H9 (cell line): ENCODE results near the gene SLC39A7. TPM values are rescaled to one million over a fixed set of nuclear protein-coding genes. Genes with fewer than 3 reads are reported as not detected.

Experiments
- DNase-seq: peaks from one replicate; pipeline ENCODE4 v3.0.0-alpha.2; 2017
- H2AFZ ChIP-seq: one replicate; pipeline ENCODE4 v1.6.1; 2013; ENCODE audit warnings: mild to moderate bottlenecking, low read length, control low read depth, moderate library complexity
- H2AK5ac ChIP-seq: 2 replicates; pipeline ENCODE4 v1.6.1; 2013; ENCODE audit warnings: low read length, control low read depth, mixed read lengths; ENCODE audit not compliant: insufficient read length
- H2BK120ac ChIP-seq: one replicate; pipeline ENCODE4 v1.6.1; 2013; ENCODE audit warnings: low read depth, mild to moderate bottlenecking, low read length, control low read depth, inconsistent platforms; ENCODE audit not compliant: poor library complexity, severe bottlenecking
- H2BK12ac ChIP-seq: 2 replicates; pipeline ENCODE4 v1.6.1; 2013; ENCODE audit warnings: low read length, control low read depth, mixed read lengths, low read depth; ENCODE audit not compliant: insufficient read length
- H2BK15ac ChIP-seq: 2 replicates; pipeline ENCODE4 v1.6.1; 2013; ENCODE audit warnings: low read depth, low read length, control low read depth
- H2BK20ac ChIP-seq: one replicate; pipeline ENCODE4 v1.6.1; 2013; ENCODE audit warnings: low read depth, mild to moderate bottlenecking, low read length, control low read depth, inconsistent platforms; ENCODE audit not compliant: poor library complexity, severe bottlenecking
- H2BK5ac ChIP-seq: 2 replicates; pipeline ENCODE4 v1.6.1; 2013; ENCODE audit warnings: low read length, control low read depth, mixed read lengths; ENCODE audit not compliant: insufficient read length
- H3K14ac ChIP-seq: 2 replicates; pipeline ENCODE4 v1.6.1; 2013; ENCODE audit warnings: low read length, control low read depth; ENCODE audit not compliant: insufficient read depth
- H3K18ac ChIP-seq: 2 replicates; pipeline ENCODE4 v1.6.1; 2013; ENCODE audit warnings: low read depth, mild to moderate bottlenecking, mixed read lengths, low read length, control low read depth; ENCODE audit not compliant: insufficient read length
- H3K23ac ChIP-seq: 2 replicates; pipeline ENCODE4 v1.6.1; 2013; ENCODE audit warnings: low read length, control low read depth, mixed read lengths, low read depth; ENCODE audit not compliant: insufficient read length
- H3K23me2 ChIP-seq: 2 replicates; pipeline ENCODE4 v1.6.1; 2013; ENCODE audit warnings: low read depth, mild to moderate bottlenecking, mixed read lengths, low read length, control low read depth; ENCODE audit not compliant: insufficient read length, poor library complexity, severe bottlenecking
- H3K27ac ChIP-seq: 2 replicates; pipeline ENCODE4 v1.5.1; 2013; ENCODE audit warnings: low read length, control low read depth, mixed read lengths, low read depth; ENCODE audit not compliant: insufficient read length
- H3K27me3 ChIP-seq: 2 replicates; pipeline ENCODE4 v1.6.1; 2013; ENCODE audit warnings: low read length, control low read depth, inconsistent platforms; ENCODE audit not compliant: insufficient read depth
- H3K4ac ChIP-seq: 2 replicates; pipeline ENCODE4 v1.6.1; 2013; ENCODE audit warnings: low read depth, mild to moderate bottlenecking, control low read depth, inconsistent platforms, low read length, moderate library complexity
- H3K4me1 ChIP-seq: 2 replicates; pipeline ENCODE4 v1.6.1; 2013; ENCODE audit warnings: low read length, control low read depth, inconsistent platforms; ENCODE audit not compliant: insufficient read depth
- H3K4me2 ChIP-seq: 2 replicates; pipeline ENCODE4 v1.6.1; 2013; ENCODE audit warnings: low read length, control low read depth, mixed read lengths; ENCODE audit not compliant: insufficient read length, insufficient read depth
- H3K56ac ChIP-seq: 2 replicates; pipeline ENCODE4 v1.6.1; 2013; ENCODE audit warnings: low read depth, mild to moderate bottlenecking, mixed read lengths, low read length, control low read depth; ENCODE audit not compliant: insufficient read length
- H3K79me1 ChIP-seq: 2 replicates; pipeline ENCODE4 v1.6.1; 2013; ENCODE audit warnings: low read depth, mild to moderate bottlenecking, moderate library complexity, low read length, control low read depth, inconsistent platforms; ENCODE audit not compliant: insufficient read depth, poor library complexity, severe bottlenecking
- H3K79me2 ChIP-seq: 2 replicates; pipeline ENCODE4 v1.6.1; 2013; ENCODE audit warnings: low read length, control low read depth, inconsistent platforms; ENCODE audit not compliant: insufficient read depth
- H3K9ac ChIP-seq: 2 replicates; pipeline ENCODE4 v1.6.1; 2013; ENCODE audit warnings: low read length, control low read depth, mixed read lengths; ENCODE audit not compliant: insufficient read length; ENCODE audit errors: extremely low read depth
- H3K9me3 ChIP-seq: one replicate; pipeline ENCODE4 v1.6.1; 2013; ENCODE audit warnings: low read depth, low read length, inconsistent platforms; ENCODE audit not compliant: control insufficient read depth
- H3T11ph ChIP-seq: one replicate; pipeline ENCODE4 v1.6.1; 2013; ENCODE audit warnings: mild to moderate bottlenecking, low read length, control low read depth, inconsistent platforms
- H4K20me1 ChIP-seq: one replicate; pipeline ENCODE4 v1.6.1; 2013; ENCODE audit not compliant: control insufficient read depth, insufficient read length, insufficient read depth
- H4K5ac ChIP-seq: 2 replicates; pipeline ENCODE4 v1.6.1; 2013; ENCODE audit warnings: low read depth, mild to moderate bottlenecking, mixed read lengths, low read length, control low read depth; ENCODE audit not compliant: insufficient read length
- H4K8ac ChIP-seq: replicated peaks from 2 replicates; pipeline ENCODE4 v1.6.1; 2013; ENCODE audit warnings: low read length, control low read depth, mixed read lengths, low read depth; ENCODE audit not compliant: insufficient read length
- H4K91ac ChIP-seq: 2 replicates; pipeline ENCODE4 v1.6.1; 2013; ENCODE audit warnings: low read depth, mild to moderate bottlenecking, moderate library complexity, mixed read lengths, low read length, control low read depth; ENCODE audit not compliant: insufficient read length
- H3K27ac Mint-ChIP-seq, 3 experiments: 2 replicates in 2 of 3; 3 replicates in 1 of 3; pipeline ENCODE4 v1.8.0; 2020 to 2021; ENCODE audit warnings: mixed read lengths in 3 of 3, mild to moderate bottlenecking in 1 of 3, moderate library complexity in 1 of 3
- H3K27me3 Mint-ChIP-seq: 2 replicates; pipeline ENCODE4 v1.8.0; 2021; ENCODE audit warnings: low read depth, mild to moderate bottlenecking, moderate library complexity, mixed read lengths
- H3K36me3 Mint-ChIP-seq, 3 experiments: 2 replicates in 2 of 3; 3 replicates in 1 of 3; pipeline ENCODE4 v1.8.0; 2020 to 2021; ENCODE audit warnings: low read depth in 3 of 3, mixed read lengths in 3 of 3; ENCODE audit not compliant: insufficient read depth in 1 of 3
- H3K4me1 Mint-ChIP-seq, 2 experiments: 2 replicates each; pipeline ENCODE4 v1.8.0; 2020; ENCODE audit warnings: mixed read lengths in 2 of 2
- H3K4me3 Mint-ChIP-seq, 2 experiments: 2 replicates in 1 of 2; 3 replicates in 1 of 2; pipeline ENCODE4 v1.8.0; 2020 to 2021; ENCODE audit warnings: mild to moderate bottlenecking in 2 of 2, mixed read lengths in 2 of 2, moderate library complexity in 1 of 2
- H3K9me3 Mint-ChIP-seq, 2 experiments: 2 replicates in 1 of 2; 3 replicates in 1 of 2; pipeline ENCODE4 v1.8.0; 2020; ENCODE audit warnings: mild to moderate bottlenecking in 2 of 2, mixed read lengths in 2 of 2, moderate library complexity in 1 of 2
- CTCF ChIP-seq: fragments of 200-600 bp; sonication (generic); conservative IDR thresholded peaks from 3 replicates; pipeline ENCODE4 v1.8.0; 2021; ENCODE audit warnings: antibody characterized with exemption, mild to moderate bottlenecking
- WGBS: extraction: QIAGEN DNeasy Blood & Tissue Kit; methylation state at CpG from one replicate; pipeline ENCODE4 v1.1.7; 2013; ENCODE audit warnings: missing lambda C conversion rate, low lambda C conversion rate, mixed read lengths; ENCODE audit not compliant: insufficient read length; ENCODE audit errors: extremely low coverage; 5-methylcytosine and 5-hydroxymethylcytosine counted together
- total RNA-seq: library from RNA; stranded (reverse); gene quantifications from 2 replicates; pipeline ENCODE4 v1.2.1, GENCODE V29; 2021

SLC39A7 gene
- total RNA-seq, 1 experiment from 2014 or later = 107 TPM

- H3K79me1 ChIP-seq = no peaks in the 10 kb centered on the region
- H3K27me3 ChIP-seq = peaks cover 3% of the 10 kb centered on the region; the same call in 1 of the 2 replicates
- H2BK12ac ChIP-seq = no peak overlapping the region
- H3K4ac ChIP-seq = no peak overlapping the region
- H2BK120ac ChIP-seq = no peak overlapping the region
- no peak overlapping the region for H2AFZ ChIP-seq
- Mint-ChIP-seq H3K27me3 (peaks cover 26% of the 10 kb centered on the region), H3K4me3 (no peak overlapping the region), H3K4me1 (peaks cover 34 to 36% of the 10 kb centered on the region in 2 experiments), H3K27ac (no peak overlapping the region), H3K36me3 (peaks cover 14 to 31% (median 25%) of the 10 kb centered on the region in 3 experiments; a peak in 6 of 7 replicates), H3K9me3 (no peaks in the 10 kb centered on the region; a peak in 1 of 5 replicates)
- no peak overlapping the region for H3K9ac ChIP-seq
- no peak overlapping the region for H3K4me2 ChIP-seq
- H3K56ac ChIP-seq = no peak overlapping the region
- H3K9me3 ChIP-seq = no peaks in the 10 kb centered on the region
- H3K18ac ChIP-seq = no peak overlapping the region
- peaks cover 15% of the 10 kb centered on the region for H3K23me2 ChIP-seq
- no peak overlapping the region for H3K27ac ChIP-seq
- H3T11ph ChIP-seq = no peak overlapping the region
- H2AK5ac ChIP-seq = no peak overlapping the region
- H4K5ac ChIP-seq = no peak overlapping the region
- no peak overlapping the region for H2BK5ac ChIP-seq
- TF ChIP-seq CTCF = no peak
- DNase-seq = no peak
- H4K8ac ChIP-seq = no peak overlapping the region
- no peak overlapping the region for H2BK20ac ChIP-seq
- no peak overlapping the region for H4K91ac ChIP-seq
- H3K14ac ChIP-seq = no peak overlapping the region
- H2BK15ac ChIP-seq = no peak overlapping the region
- no CpG with 5 or more reads among the region's 15 CpGs for WGBS
- H4K20me1 ChIP-seq = no peaks in the 10 kb centered on the region
- no peak overlapping the region for H3K23ac ChIP-seq
- H3K4me1 ChIP-seq = peaks cover 4% of the 10 kb centered on the region; the same call in 1 of the 2 replicates
- H3K79me2 ChIP-seq = no peaks in the 10 kb centered on the region
Measured at GRCh38 chr6:33195304-33196165, 5.1 kb upstream of the SLC39A7 start.
